T-helper 2 cell treated with Interferon-gamma antibody and Interleukin-4, amounts not matched to agents 100 ng/mL and 5 ng/mL, for 36 hours (primary cell): ENCODE results near the gene ULBP2. TPM values are rescaled to one million over a fixed set of nuclear protein-coding genes. Genes with fewer than 3 reads are reported as not detected.
"Not testable (repeated sequence)": the region's sequence is repeated elsewhere in the genome, so short reads cannot be mapped to it uniquely, and the experiment has no call there.

Experiments used
- intact Hi-C: fragments of 100-400 bp; cut with micrococcal nuclease; formaldehyde crosslinking; loops from one replicate; pipeline ENCODE4 v1.15.1; 2023
- total RNA-seq: library from RNA; stranded (reverse); gene quantifications from 2 replicates; pipeline ENCODE4 v1.2.3, GENCODE V29; 2022

The ULBP2 gene
- total RNA-seq, 1 donor from 2014 or later = 0.16 TPM

DNA sequence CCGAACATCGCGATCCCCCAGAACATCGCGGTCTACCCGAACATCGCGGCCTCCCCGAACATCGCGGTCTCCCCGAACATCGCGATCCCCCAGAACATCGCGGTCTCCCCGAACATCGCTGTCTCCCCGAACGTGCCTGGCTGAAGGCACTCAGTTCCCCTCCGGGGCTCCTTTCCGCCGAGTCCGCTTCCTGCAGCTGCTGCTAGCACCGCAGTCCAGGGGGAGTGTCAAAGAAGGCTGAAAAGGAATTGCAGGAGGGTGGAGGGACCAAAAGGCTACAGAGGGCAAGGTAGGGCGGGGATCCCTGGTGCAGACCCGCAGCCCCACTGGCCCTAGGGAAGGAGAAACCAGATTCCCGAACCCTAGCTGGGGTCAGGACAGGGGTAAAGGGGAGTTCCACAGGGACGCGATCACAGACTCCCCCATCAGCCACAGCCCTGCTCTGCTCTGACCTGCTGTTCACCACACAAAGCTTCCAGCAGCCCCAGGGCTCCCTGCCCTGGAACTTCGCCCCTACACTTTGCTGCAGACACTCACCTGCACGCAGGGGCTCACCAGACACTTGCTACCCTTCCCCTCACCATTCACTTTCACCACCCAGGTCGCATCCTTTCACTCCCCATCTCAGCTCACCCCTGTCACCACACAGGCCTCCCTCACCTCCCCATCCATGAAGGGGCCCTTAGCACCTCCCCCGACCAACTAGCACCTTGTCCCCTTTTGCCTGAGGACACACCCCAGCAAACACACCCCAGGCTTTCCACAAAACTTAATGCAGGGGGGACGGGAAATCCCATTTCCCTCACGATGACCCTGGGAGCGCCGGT lies 23.6 kb downstream of the ULBP2 start:
- intact Hi-C loops = no loop called here

DNA sequence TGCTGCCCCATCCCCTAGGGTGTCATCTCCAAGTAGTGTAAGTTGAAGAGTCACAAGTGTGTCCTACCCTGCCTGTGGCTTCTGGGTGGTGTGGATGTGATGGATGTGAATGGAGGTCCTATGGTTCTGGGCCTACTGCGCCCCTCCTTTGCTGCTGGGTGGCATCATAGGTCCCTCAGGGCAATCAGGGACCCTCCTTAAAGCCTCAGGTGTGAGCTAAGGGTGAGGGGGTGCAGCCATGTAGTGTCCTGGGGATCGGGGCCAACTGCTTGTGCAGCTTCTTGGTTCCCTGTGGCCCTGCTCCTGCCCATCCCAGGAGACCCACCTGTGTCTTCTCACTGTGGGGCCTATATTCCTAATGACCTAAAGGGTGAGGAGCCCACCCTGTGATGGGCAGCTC lies 24.5 kb downstream of the ULBP2 start:
- intact Hi-C loops = not testable (repeated sequence)

DNA sequence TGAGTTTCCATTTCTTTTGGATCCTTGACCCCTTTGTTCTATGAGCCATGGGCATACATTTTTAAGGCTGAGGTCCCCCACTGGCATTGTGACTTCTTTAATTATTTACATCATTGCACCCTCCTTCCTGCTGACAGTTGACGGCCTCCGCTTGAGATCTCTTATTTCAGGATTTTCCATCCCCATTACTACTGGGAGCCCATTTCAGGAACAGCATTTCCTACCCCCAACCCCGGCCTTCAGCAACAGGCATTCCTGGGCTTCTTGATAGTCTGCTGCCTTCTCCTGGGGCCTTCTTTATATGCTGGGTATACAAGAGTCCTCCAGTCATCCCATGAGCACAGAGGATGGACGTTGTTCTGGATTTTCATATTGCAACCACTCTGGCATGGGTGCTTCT lies 25.8 kb downstream of the ULBP2 start:
- intact Hi-C loops = no loop called here

DNA sequence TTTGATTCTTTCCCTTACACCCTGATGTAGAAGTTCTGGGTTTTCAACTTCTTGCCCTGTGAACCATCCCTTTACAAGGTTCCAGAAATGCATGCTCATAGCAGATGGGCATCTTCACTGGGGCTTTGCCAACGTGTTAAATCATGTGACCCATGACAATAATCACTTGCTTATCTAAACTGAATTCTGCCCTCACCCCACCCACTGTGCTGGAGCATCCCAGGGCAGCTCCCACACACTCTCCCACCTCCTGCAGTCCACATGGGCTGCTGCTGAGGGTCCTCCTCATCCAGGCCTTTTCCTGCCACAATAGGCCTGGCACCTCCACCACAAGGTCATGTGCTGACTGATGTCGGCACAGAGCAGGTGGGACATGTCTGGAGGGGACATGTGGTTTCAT lies 26.2 kb downstream of the ULBP2 start:
- intact Hi-C loops = not testable (repeated sequence)

DNA sequence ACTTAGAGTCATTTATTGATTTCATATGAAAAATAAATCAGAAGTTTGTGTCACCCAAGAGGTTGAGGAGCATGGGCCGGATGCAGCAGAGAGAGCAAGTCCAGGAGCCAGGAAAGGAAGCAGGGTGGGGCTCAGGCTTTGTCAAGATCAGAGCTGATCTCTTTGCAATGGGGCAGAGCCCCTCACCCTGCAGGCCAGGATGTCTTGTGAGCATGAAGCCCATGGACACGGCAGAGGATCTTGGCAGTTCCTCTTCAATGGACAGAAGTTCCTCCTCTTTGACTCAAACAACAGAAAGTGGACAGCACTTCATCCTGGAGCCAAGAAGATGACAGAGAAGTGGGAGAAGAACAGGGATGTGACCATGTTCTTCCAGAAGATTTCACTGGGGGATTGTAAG lies 27.1 kb downstream of the ULBP2 start:
- intact Hi-C loops = not testable (repeated sequence)

DNA sequence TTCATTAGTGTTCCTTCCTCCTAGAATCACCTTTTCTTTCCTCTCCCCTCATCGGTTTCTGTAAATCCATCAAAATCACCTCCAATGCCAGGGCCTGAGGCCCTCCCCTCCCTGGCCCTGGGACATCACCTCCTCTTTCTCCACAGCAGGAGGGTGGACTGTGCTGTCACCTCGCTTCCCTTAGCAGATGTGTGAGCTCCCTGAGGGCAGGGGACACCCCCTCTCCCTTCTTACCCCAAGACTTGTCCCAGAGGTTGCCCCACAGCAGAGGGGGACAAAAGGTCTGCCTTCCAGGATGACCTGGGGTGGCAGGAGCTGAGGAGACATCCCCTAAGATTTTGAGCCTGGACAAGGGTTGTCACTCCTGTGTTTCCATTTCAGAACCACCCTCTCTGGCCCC lies 27.8 kb downstream of the ULBP2 start:
- intact Hi-C loops = no loop called here

DNA sequence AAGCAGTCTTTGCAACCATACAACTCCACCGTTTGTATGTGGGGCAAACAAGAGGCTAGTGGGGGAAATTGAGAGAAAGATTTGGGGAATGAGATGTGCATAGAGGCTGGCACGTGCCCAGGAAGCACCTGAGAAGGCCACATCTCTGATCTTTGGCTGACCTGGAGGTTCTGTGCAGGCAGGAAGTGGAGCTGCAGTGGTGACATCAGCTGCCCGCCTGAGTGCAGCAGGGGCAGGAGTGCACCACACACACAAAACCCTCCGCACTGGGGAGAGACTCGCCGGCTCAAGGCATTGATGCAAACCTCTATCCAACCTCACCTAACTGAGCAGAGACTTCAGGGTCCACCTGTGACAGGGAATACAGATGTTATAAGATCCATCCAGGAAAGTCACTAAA lies 32.6 kb downstream of the ULBP2 start:
- intact Hi-C loops = not testable (repeated sequence)

DNA sequence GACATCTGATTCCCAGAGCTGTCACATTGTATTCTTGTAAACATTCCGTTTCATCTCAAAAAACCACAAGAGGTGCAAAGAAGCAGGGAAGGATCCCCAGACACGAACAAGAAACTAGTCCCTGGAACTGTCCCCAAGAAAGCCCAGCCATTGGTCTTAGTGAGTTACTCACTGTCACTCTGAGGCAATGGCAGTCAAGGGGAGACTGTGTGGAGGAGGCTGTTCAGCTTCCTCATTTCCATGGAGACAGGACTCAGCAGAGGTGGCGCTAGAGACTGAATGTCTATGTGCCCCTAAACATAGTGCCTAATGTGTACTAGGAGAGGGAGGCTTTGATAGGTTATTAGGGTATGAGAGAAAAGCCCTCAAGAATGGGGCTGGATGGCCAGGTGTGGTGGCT lies 33.0 kb downstream of the ULBP2 start:
- intact Hi-C loops = no loop called here

DNA sequence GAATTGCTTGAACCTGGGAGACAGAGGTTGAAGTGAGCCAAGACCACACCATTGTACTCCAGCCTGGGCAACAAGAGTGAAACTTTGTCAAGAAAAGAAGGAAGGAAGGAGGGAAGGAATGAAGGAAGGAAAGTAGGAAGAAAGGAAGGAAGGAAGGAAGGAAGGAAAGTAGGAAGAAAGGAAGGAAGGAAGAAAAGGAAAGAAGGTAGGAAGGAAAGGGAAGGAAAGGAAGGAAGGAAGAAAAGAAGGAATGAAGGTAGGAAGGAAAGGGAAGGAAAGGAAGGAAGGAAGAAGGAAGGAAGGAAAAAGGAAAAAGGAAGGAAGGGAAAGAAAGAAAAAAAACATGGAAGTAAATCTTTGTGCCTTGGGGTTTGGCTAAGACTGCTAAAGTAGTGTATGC lies 33.6 kb downstream of the ULBP2 start:
- intact Hi-C loops = no loop called here

DNA sequence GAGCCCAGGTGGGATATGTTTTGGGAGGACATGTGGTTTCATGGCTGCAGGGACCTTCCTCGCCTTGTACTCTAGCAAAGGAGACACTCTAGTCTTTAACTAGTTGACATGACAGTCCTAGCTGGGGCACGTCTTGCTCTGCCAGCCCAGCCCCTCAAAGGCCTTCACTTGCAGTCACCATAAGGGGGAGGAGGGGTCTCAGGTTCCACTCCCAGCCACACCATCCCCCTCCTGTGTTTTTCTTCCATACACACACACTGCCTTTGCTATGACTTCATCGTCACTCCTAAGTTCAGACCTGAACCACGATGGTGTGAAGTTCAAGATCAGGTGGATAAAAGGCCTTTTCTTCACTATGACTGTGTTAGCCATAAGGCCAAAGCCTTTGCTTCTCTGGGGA lies 35.4 kb downstream of the ULBP2 start:
- intact Hi-C loops = no loop called here

DNA sequence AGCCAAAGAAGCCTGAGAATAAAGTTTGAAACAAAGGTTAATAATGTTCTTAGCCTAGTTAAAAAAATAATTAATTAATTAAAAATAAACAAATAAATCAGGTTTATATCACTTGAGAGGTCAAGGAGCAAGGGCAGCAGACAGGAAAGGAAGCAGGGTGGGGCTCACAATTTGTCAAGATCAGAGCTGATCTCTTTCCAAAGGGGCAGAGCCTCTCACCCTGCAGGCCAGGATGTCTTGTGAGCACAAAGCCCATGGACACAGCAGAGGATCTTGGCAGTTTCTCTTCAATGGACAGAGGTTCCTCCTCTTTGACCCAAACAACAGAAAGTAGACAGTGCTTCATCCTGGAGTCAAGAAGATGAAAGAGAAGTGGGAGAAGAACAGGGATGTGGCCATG lies 36.8 kb downstream of the ULBP2 start:
- intact Hi-C loops = no loop called here

DNA sequence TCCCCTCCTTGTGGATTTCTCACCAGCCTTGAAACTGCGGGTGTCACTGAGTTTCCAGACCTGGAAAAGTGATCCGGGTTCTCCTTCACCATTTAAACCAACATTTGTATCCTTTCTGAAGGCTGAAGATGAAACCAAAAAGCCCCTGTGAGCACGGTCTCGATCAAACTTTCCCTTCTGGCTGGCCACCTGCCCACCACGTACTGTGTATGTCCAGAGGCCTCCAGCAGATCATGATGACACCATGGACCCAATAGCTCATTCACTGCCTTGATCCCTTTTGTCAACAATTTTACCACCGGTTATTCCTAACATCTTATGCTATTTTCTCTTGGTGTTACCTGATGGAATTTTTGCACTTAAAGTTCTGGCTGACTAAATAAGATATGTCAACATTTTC lies 37.5 kb downstream of the ULBP2 start:
- intact Hi-C loops = no loop called here

DNA sequence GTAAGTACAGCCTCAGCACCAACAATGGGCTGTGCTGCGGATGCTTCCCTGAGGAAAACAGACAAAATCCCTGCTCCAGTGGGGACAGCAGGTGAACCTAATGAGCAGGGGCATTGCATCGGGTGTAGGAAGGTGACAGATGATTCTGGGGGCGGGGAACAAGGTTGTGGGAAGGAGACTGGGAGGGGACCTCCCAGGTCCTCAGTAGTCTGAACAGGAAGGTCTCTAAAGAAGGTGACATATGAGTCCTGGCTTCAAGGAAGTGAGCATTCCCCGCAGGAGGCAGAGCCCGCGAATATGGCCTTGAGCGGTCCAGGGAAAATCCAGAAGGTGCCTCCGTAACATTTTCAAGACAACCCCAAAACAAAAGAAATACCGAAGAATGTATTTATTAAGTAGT lies 41.3 kb downstream of the ULBP2 start:
- intact Hi-C loops = no loop called here

DNA sequence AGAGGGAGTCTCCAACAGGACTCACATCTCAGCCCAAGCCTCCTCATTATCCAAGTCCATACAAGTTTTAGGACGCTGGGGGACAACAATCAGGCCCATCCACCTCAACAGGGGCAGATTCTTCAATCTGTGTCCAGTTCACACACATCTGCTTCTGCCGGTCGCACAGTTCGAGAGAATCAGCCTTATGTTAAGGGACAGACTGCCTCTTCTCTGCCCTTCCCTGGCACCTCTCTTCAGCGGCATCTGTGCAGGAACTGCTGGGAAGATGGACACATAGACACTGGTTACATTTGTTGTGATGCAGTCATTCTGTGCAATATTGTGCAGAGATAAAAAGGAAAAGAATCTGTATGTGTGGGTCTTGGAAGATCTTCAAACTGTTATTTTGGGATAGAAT lies 43.0 kb downstream of the ULBP2 start:
- intact Hi-C loops = no loop called here

DNA sequence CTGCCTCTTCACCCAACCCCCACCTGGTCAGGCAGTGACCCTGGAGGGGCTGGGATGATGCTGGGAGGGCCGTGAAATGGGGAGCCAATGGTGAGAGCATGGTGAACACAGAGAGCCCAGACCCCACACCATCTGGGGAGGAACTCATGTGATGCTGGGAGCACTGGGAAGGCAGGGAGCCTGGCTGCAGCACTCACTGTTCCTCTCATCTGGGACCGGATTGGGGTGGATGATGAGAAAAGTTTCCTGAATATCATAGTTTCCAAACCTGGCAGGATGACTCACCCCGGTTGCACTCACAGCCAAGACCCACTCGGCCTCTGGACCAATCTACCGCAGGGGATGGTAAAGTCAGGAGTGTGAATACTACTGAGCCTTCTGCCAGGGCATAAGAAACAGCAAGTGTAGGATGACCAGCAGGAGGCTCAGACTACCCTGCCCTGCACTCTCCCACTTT lies 43.7 kb downstream of the ULBP2 start:
- intact Hi-C loops = no loop called here

DNA sequence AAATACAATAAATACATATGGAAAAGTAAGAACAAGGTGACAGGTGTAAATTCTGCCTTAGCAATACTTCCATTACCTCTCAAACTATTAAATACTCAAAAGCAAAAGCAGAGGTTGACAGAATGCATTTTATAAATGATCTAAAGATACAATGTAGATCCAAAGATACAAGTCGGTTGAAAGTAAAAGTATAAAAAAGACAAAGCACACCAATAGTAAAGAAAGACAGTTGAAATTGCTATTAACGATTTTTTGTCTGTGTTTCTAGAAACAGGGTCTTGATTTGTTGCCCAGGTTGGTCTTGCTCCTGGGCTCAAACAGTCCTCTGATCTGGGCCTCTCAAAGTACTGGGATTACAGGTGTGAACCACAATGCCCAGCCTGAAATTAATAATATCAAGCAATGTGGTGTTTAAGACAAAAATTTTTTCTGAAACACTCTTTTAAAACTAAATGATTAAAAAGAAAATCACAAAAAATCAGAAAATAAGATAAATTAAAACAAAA lies 45.8 kb downstream of the ULBP2 start:
- intact Hi-C loops = no loop called here

DNA sequence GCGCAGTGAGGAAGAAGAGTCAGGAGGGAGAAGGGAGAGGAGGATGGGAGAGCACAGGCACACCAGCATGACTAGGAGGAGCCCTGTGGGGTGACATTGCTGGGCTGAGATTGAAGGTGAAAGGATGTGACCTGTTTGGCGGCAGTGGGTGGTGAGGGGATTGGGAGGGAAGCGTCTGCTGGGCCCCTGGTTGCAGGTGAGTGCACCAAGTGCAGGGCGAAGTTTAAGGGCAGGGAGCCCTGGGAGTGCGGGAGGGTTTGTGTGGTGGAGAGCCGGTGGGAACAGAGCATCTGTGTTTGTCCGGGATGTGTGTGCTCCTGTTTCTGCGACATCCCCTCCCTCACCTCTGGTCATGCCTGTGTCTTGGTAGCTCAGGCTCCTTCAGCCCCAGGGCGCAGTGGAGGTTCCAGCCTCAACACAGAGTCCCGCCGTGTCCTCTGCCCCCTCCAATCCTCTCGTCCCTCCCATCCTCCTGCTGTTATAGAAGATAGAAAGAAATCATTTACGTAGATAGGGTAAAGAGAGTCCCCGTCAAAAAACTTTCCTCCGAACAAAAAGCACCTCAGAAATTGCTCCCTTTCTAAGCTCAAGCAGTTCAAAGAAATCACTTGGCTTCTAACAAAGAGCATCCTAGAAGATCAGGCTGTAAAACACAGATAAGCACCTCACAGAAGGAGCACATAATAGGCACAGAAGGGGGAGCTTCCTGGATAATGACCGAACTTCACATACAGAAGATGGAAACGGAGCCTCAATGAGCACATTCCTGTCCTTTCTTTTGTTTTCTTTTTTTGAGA lies 46.9 kb downstream of the ULBP2 start:
- intact Hi-C loops = no loop called here

DNA sequence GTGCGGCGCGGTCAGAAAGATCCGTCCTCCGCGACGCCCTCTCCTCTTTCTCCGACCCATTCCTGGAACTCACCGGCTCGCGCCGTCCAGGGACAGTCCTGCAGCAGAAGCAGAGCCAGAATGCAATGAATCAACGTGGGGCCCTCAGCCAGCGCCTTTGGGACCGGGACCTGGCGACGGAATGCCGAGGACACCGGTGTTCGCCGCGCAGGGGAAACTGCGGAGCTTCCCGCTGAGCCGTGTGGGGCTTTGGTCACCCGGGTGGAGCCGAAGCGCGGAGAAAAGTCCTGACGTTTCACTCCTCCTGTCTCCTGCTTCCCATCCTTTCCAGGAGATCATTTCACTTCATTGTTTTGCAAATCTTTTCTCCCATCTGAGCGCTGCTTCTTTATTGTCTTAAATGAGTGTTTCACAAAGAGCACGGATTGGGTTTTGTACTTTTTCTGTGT lies 48.4 kb downstream of the ULBP2 start:
- intact Hi-C loops = loop anchor here (2.0 kb wide), 2 partner anchors 15 to 27 kb away; partner anchors contain the start of gene ULBP1

DNA sequence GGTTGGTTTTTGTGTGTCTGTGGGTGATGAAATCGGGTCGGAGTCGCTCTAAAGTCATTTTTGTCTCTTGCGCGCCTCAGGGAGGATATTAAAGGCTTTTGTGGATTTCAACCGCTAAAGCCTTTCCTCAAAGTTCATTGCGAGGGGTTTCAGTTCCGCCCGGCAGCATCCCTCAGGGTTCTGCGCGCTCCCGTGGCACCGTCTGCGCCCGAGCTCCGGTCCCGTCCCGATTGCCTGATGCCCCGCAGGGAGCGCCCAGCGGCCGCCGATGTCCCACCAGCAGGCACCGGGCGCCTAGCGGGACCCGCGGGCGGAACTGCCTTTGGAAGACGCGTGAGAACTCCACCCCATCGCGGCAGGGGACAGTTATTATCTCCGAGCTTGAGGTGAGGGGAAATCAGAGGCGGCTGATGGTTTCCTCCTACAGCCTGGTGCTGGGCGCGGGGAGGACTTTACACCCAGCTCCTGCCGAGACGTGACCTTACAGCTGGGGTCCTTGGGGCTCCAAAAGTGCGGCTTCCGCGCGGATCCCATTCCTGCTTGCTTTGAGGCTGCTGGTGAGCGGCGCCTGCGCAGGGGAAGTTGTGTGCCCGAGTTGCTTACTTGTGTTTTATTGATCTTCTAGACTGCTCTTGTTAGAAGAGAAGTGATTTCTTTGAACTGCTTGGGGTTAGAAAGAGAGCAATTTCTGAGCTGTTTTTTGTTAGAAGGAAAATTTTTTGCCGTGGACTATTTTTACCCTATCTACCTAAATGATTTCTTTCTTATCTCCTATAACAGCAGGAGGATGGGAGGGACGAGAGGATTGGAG lies 49.1 kb downstream of the ULBP2 start:
- intact Hi-C loops = loop anchor here (2.0 kb wide), 2 partner anchors 14 to 28 kb away; partner anchors contain the start of gene ULBP1

DNA sequence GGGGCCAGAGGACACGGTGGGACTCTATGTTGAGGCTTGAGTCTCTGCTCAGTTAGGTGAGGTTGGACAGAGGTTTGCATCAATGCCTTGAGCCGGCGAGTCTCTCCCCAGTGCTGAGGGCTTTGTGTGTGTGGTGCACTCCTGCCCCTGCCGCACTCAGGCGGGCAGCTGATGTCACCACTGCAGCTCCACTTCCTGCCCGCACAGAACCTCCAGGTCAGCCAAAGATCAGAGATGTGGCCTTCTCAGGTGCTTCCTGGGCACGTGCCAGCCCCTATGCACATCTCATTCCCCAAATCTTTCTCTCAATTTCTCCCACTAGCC lies 49.6 kb downstream of the ULBP2 start:
- intact Hi-C loops = loop anchor here (2.0 kb wide), 2 partner anchors 13 to 29 kb away; partner anchors contain the start of gene ULBP1

DNA sequence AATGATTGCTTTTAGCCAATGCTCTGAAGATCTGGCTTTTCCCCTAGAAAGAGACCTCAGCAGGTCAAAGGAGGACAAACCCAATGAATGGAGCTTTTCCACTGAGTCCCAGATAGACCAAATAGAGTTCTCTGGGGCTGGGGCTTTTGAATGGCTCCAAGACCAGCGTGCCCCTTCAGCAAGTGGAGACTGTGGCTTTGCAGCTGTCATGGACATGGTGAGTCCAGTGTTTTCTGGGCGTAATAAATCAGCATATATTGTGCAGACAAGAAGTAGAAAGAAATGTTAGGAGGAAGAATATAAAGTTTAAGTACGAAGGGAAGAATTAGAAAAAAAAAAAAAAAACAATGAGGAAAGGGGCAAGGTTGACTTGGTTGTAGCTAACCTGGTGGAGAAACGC lies 50.0 kb downstream of the ULBP2 start:
- intact Hi-C loops = loop anchor here (2.0 kb wide), 2 partner anchors 13 to 29 kb away; partner anchors contain the start of gene ULBP1
